ENCODE measurements around the gene SCN7A. TPM values are rescaled to one million over a fixed set of nuclear protein-coding genes. Genes with fewer than 3 reads are reported as not detected.

Gene SCN7A
- total and polyA plus RNA-seq, 2 of the 4 experiments (the other 2 are of a cell fraction): 0.39 to 0.90 TPM

GRCh38 chr2:166536111-166536510 is 42.1 kb upstream of the SCN7A start:
- no peak overlapping the region for H3K4ac ChIP-seq (ENCODE audit: low read depth, low read length)
- POLR2A ChIA-PET (ENCODE audit: unreplicated experiment): no interaction called here
- no peak for DNase-seq
- CTCF ChIA-PET: no interaction called here
- H3K9me3 ChIP-seq (ENCODE audit: control insufficient read depth, insufficient read depth, low read length): no peaks in the 10 kb centered on the region
- TF ChIP-seq RCOR1 (IDR thresholded peaks at IDR 0.05; ENCODE audit: insufficient replicate concordance, low read length): no peak
- TF ChIP-seq MXI1 (IDR thresholded peaks at IDR 0.05; ENCODE audit: borderline replicate concordance, low read depth, low read length): no peak
- TF ChIP-seq MAZ (IDR thresholded peaks at IDR 0.05; ENCODE audit: borderline replicate concordance, low read depth, low read length): no peak
- no peak for TF ChIP-seq ELK1 (IDR thresholded peaks at IDR 0.05; ENCODE audit: borderline replicate concordance, low read depth, low read length)
- no peak for TF ChIP-seq MAFK (IDR thresholded peaks at IDR 0.05; ENCODE audit: low read depth, low read length)
- TF ChIP-seq CTCF (conservative IDR thresholded peaks at IDR 0.05; ENCODE audit: low read depth, low read length): no peak
- TF ChIP-seq RAD21 (IDR thresholded peaks at IDR 0.05; ENCODE audit: low read length): no peak
- no peak for TF ChIP-seq RFX5 (IDR thresholded peaks at IDR 0.05; ENCODE audit: low read depth, low read length)
- no peak for TF ChIP-seq BHLHE40 (IDR thresholded peaks at IDR 0.05; ENCODE audit: low read depth, low read length)
- no peak for TF ChIP-seq FOS (IDR thresholded peaks at IDR 0.05; ENCODE audit: low read depth, low read length)
- TF ChIP-seq USF2 (IDR thresholded peaks at IDR 0.05; ENCODE audit: low read depth, low read length): no peak
- no peak for TF ChIP-seq CHD1 (IDR thresholded peaks at IDR 0.05; ENCODE audit: low read depth, low read length)
- TF ChIP-seq POLR2A (IDR thresholded peaks at IDR 0.05; ENCODE audit: low read depth, low read length): no peak
- TF ChIP-seq SMC3 (IDR thresholded peaks at IDR 0.05; ENCODE audit: low read depth, low read length): no peak
- no peak overlapping the region for H3K56ac ChIP-seq (ENCODE audit: extremely low read depth, insufficient read depth, low read length)
- H2BK5ac ChIP-seq (ENCODE audit: low read depth, low read length, poor library complexity, severe bottlenecking): no peak overlapping the region
- intact Hi-C loops (cut with micrococcal nuclease): loop anchor here (10.0 kb wide), 2 partner anchors 1019 to 1429 kb away; no protein-coding TSS in a partner anchor
- H4K91ac ChIP-seq (ENCODE audit: insufficient read depth, low read depth, low read length): no peak overlapping the region
- no CpG with 5 or more reads among the region's 2 CpGs for WGBS, 2 experiments (ENCODE audit: extremely low coverage in 2 of 2, insufficient read length in 1 of 2)
- H3K14ac ChIP-seq (replicated peaks; ENCODE audit: low read depth, low read length): no peak overlapping the region
- no peak overlapping the region for H2BK15ac ChIP-seq (ENCODE audit: low read depth, low read length)
- H2BK120ac ChIP-seq (ENCODE audit: low read depth, low read length): no peak overlapping the region
- H3K9ac ChIP-seq (ENCODE audit: low read depth, low read length): no peak overlapping the region
- H2AFZ ChIP-seq (replicated peaks; ENCODE audit: low read length, poor library complexity): no peak overlapping the region
- no peak overlapping the region for H2AK9ac ChIP-seq (replicated peaks; ENCODE audit: low read depth, low read length, poor library complexity)
- H3K9me1 ChIP-seq (ENCODE audit: insufficient read depth, low read length): no peaks in the 10 kb centered on the region
- in situ Hi-C loops (cut with MboI; ENCODE audit: low sequenced_read_pairs): loop anchor here (10.0 kb wide), 2 partner anchors 659 to 1579 kb away; no protein-coding TSS in a partner anchor
- H3K23ac ChIP-seq (ENCODE audit: low read depth, low read length): no peak overlapping the region
- no peak overlapping the region for H3K4me2 ChIP-seq (ENCODE audit: low read depth, low read length)
- no peak for ATAC-seq (ENCODE audit: low read depth)
- no peak overlapping the region for H3K27ac ChIP-seq (ENCODE audit: insufficient read depth, low read length)
- H2BK20ac ChIP-seq (ENCODE audit: low read depth, low read length): no peak overlapping the region
- H3K18ac ChIP-seq (ENCODE audit: low read depth, low read length): no peak overlapping the region
- dilution Hi-C loops (cut with HindIII; ENCODE audit: low sequenced_read_pairs, unreplicated experiment): no loop called here
- H4K20me1 ChIP-seq (ENCODE audit: insufficient read depth, low read length): no peaks in the 10 kb centered on the region
- H4K8ac ChIP-seq (ENCODE audit: low read depth in 2 of 2, low read length in 2 of 2): no peak overlapping the region
- H3K36me3 ChIP-seq (ENCODE audit: control insufficient read depth, insufficient read depth, low read length): no peaks in the 10 kb centered on the region
- H3K4me3 ChIP-seq (ENCODE audit: insufficient read depth, low read depth, low read length): no peak overlapping the region
- H4K5ac ChIP-seq (ENCODE audit: low read depth, low read length): no peak overlapping the region
- BruUV-seq (replicated peaks): no TSS peak
- no peaks in the 10 kb centered on the region for H3K27me3 ChIP-seq (ENCODE audit: control insufficient read depth, insufficient read depth, low read length)
- H2AK5ac ChIP-seq (ENCODE audit: low read depth, low read length): no peak overlapping the region
- H3K79me1 ChIP-seq (ENCODE audit: low read depth in 1 of 2, low read length in 2 of 2): no peaks in the 10 kb centered on the region
- H3K4me1 ChIP-seq (ENCODE audit: control insufficient read depth, insufficient read depth, low read length): no peaks in the 10 kb centered on the region
